GM12878 (cell line): Measurements from ENCODE around the gene C2orf74. TPM values are rescaled to one million over a fixed set of nuclear protein-coding genes. Genes with fewer than 3 reads are reported as not detected.

ENCODE experiments used
- ATAC-seq: fragments of 200-7000 bp; cut with Tn5 transposase; 3 replicates; pipeline ENCODE4 v1.9.1; 2020; ENCODE audit warnings: mild to moderate bottlenecking, moderate library complexity
- BruUV-seq: library from RNA; stranded (reverse); fragments of 400-500 nt; replicated peaks from 2 replicates; lab custom pipeline; 2021; lab: Mats Ljungman, UMichigan
- CTCF ChIA-PET: fragments of 300-600 bp; sonication (Branson Sonifier 250); formaldehyde crosslinking; extraction: SDS; loops from one replicate; lab custom pipeline; 2021; ENCODE audit warnings: inconsistent platforms; lab: Yijun Ruan, JAX
- POLR2A ChIA-PET: fragments of 350-600 bp; formaldehyde crosslinking; extraction: SDS; loops from one replicate; lab custom pipeline; 2021; ENCODE audit warnings: inconsistent platforms; lab: Charles Lee
- RAD21 ChIA-PET: fragments of 300-600 bp; sonication (Branson Sonifier 250); formaldehyde crosslinking; loops from one replicate; lab custom pipeline; 2023; ENCODE audit warnings: antibody characterized with exemption; ENCODE audit not compliant: unreplicated experiment; lab: Charles Lee
- SMC1A ChIA-PET: fragments of 300-600 bp; sonication (Branson Sonifier 250); formaldehyde crosslinking; loops from one replicate; lab custom pipeline; 2023; ENCODE audit not compliant: unreplicated experiment, uncharacterized antibody; lab: Charles Lee
- DNase-seq: peaks from one replicate; pipeline ENCODE4 v3.0.0-alpha.2; 2011; ENCODE audit warnings: low read depth, low spot score
- FAIRE-seq: peaks from 3 replicates; lab custom pipeline; 2011; peaks lifted over from hg19 to GRCh38; lab: Jason Lieb, UNC
- H2AFZ ChIP-seq: 2 replicates; pipeline ENCODE4 v1.6.0; 2011; ENCODE audit warnings: low read depth, low read length, control low read depth; ENCODE audit not compliant: control insufficient read depth
- H3K27ac ChIP-seq: 2 replicates; pipeline ENCODE4 v1.5.1; 2011; ENCODE audit warnings: control low read depth; ENCODE audit not compliant: control insufficient read depth, insufficient read depth
- H3K27me3 ChIP-seq, 2 experiments: replicated peaks in 1 of 2; 2 replicates each; pipeline versions ENCODE4 v1.6.0 to v1.6.1; 2011; ENCODE audit warnings: low read length in 1 of 2; ENCODE audit not compliant: control insufficient read depth in 2 of 2, insufficient read depth in 2 of 2
- H3K36me3 ChIP-seq, 2 experiments: 2 replicates each; pipeline ENCODE4 v1.5.1; 2011; ENCODE audit warnings: low read length in 1 of 2; ENCODE audit not compliant: control insufficient read depth in 2 of 2, insufficient read depth in 2 of 2
- H3K4me1 ChIP-seq: 2 replicates; pipeline ENCODE4 v1.6.1; 2011; ENCODE audit warnings: mild to moderate bottlenecking, low read length, moderate library complexity, mixed read lengths; ENCODE audit not compliant: control insufficient read depth, insufficient read depth
- H3K4me2 ChIP-seq: 2 replicates; pipeline ENCODE4 v1.6.0; 2011; ENCODE audit warnings: control low read depth; ENCODE audit not compliant: control insufficient read depth, insufficient read depth
- H3K4me3 ChIP-seq: fragments of 200-600 bp; sonication (generic); 2 replicates; pipeline ENCODE4 v1.5.1; 2016
- H3K79me2 ChIP-seq: 2 replicates; pipeline ENCODE4 v1.6.0; 2011; ENCODE audit warnings: low read length; ENCODE audit not compliant: control insufficient read depth, insufficient read depth
- H3K9ac ChIP-seq: 2 replicates; pipeline ENCODE4 v1.8.0; 2011; ENCODE audit warnings: low read length, control low read depth, mixed read lengths; ENCODE audit not compliant: control insufficient read depth, insufficient read depth
- H3K9me3 ChIP-seq: replicated peaks from 3 replicates; pipeline ENCODE4 v1.5.1; 2011; ENCODE audit warnings: mild to moderate bottlenecking, low read length; ENCODE audit not compliant: control insufficient read depth, insufficient read depth
- H4K20me1 ChIP-seq: 2 replicates; pipeline ENCODE4 v1.6.0; 2011; ENCODE audit not compliant: control insufficient read depth, insufficient read depth
- ASH2L ChIP-seq: fragments of 300-600, 200-600 bp; sonication (generic); IDR thresholded peaks from 2 replicates; pipeline ENCODE4 v1.6.1; 2017; ENCODE audit warnings: low read depth, mild to moderate bottlenecking, borderline replicate concordance
- BHLHE40 ChIP-seq, 2 experiments: fragments of 450-650 bp in 1 of 2; IDR thresholded peaks; 2 replicates each; pipeline ENCODE4 v1.6.1; 2011 to 2017; ENCODE audit warnings: low read depth in 2 of 2, borderline replicate concordance in 1 of 2, improper control_type of control experiment in 1 of 2, low read length in 1 of 2, mild to moderate bottlenecking in 1 of 2
- DPF2 ChIP-seq: fragments of 450-650 bp; IDR thresholded peaks from 2 replicates; pipeline ENCODE4 v1.6.1; 2017; ENCODE audit warnings: mild to moderate bottlenecking
- ESRRA ChIP-seq: IDR thresholded peaks from 2 replicates; pipeline ENCODE4 v1.6.1; 2012; ENCODE audit warnings: mild to moderate bottlenecking, low read length, improper control_type of control experiment
- FOXK2 ChIP-seq: fragments of 450-650 bp; IDR thresholded peaks from 2 replicates; pipeline ENCODE4 v1.6.1; 2017; ENCODE audit warnings: mild to moderate bottlenecking, moderate library complexity
- IKZF1 ChIP-seq: fragments of 450-650 bp; conservative IDR thresholded peaks from 2 replicates; pipeline ENCODE4 v1.6.1; 2017; ENCODE audit warnings: antibody characterized with exemption, mild to moderate bottlenecking
- IKZF2 ChIP-seq, 2 experiments: fragments of 450-650 bp; IDR thresholded peaks; 2 replicates each; pipeline ENCODE4 v1.6.1; 2017; ENCODE audit warnings: mild to moderate bottlenecking in 2 of 2, moderate library complexity in 2 of 2
- KLF5 ChIP-seq: fragments of 450-650 bp; IDR thresholded peaks from 2 replicates; pipeline ENCODE4 v1.6.1; 2014; ENCODE audit warnings: mild to moderate bottlenecking; ENCODE audit not compliant: partially characterized antibody
- MYC ChIP-seq: IDR thresholded peaks from 2 replicates; pipeline ENCODE4 v1.6.1; 2011; ENCODE audit warnings: mild to moderate bottlenecking, low read length, moderate library complexity, inconsistent platforms; ENCODE audit not compliant: insufficient read depth, insufficient replicate concordance, insufficient read length, severe bottlenecking
- PRDM15 ChIP-seq: fragments of 450-650 bp; formaldehyde crosslinking; IDR thresholded peaks from 2 replicates; pipeline ENCODE4 v1.4.0; 2020; ENCODE audit warnings: mild to moderate bottlenecking, moderate library complexity
- SMAD1 ChIP-seq: fragments of 450-650 bp; IDR thresholded peaks from 2 replicates; pipeline ENCODE4 v1.6.1; 2018; ENCODE audit warnings: mild to moderate bottlenecking, low read depth; ENCODE audit not compliant: partially characterized antibody
- TARDBP ChIP-seq: IDR thresholded peaks from 2 replicates; pipeline ENCODE4 v1.6.1; 2016; ENCODE audit warnings: borderline replicate concordance
- TCF3 ChIP-seq: IDR thresholded peaks from 2 replicates; pipeline ENCODE4 v1.6.1; 2012; ENCODE audit warnings: low read depth, mild to moderate bottlenecking, low read length, borderline replicate concordance; ENCODE audit not compliant: insufficient read depth
- ZBED1 ChIP-seq: IDR thresholded peaks from 2 replicates; pipeline ENCODE4 v1.6.1; 2016; ENCODE audit warnings: borderline replicate concordance
- WGBS: methylation state at CpG from one replicate; pipeline ENCODE4 v1.1.6; 2016; ENCODE audit warnings: low lambda C conversion rate; ENCODE audit not compliant: insufficient replicate concordance, insufficient coverage; ENCODE audit errors: missing lambda C conversion rate; 5-methylcytosine and 5-hydroxymethylcytosine counted together
- in situ Hi-C: fragments of 300-500 bp; cut with MboI; formaldehyde crosslinking; loops from 9 replicates; pipeline ENCODE4 v1.14.3; 2018; ENCODE audit warnings: mixed read lengths
- intact Hi-C: fragments of 100-400 bp; cut with micrococcal nuclease; formaldehyde crosslinking; loops from one replicate; pipeline ENCODE4 v1.14.2; 2022; ENCODE audit not compliant: unreplicated experiment
- polyA plus RNA-seq, 11 experiments: library from polyadenylated mRNA; depleted of rRNA in 4 of 11; unstranded in 6 of 11; stranded (reverse) in 5 of 11; fragments of >200 nt; fragmentation: Nextera tagmentation in 4 of 11; fragmentation: Illumina TruSeq in 1 of 11; extraction: Ambion mirVana in 4 of 11; extraction: Trizol in 1 of 11; gene quantifications; 1 replicate in 1 of 11; 2 replicates in 10 of 11; pipeline versions ENCODE4 v1.2.1 to v1.2.3, GENCODE V29; 2011 to 2016; ENCODE audit warnings: inconsistent platforms in 2 of 11, missing spikeins in 2 of 11, low read depth in 1 of 11
- total RNA-seq, 4 experiments: library from RNA; depleted of rRNA in 3 of 4; stranded (reverse); fragments of >200 nt in 3 of 4; fragmentation: Illumina TruSeq in 1 of 4; extraction: Trizol in 1 of 4; gene quantifications; 2 replicates each; pipeline versions ENCODE4 v1.2.1 to v1.2.3, GENCODE V29; 2013 to 2021

C2orf74 gene
- total and polyA plus RNA-seq, 10 of the 15 experiments (the other 5 are each of a cell fraction or from before 2014, with no cell fraction given) = 3.8 to 25.0 (median 15.2) TPM

GRCh38 chr2:61138859-61139258, 23.1 kb upstream of the C2orf74 start (continued):
- TF ChIP-seq PRDM15 (CRISPR knock-in tag) (no peak), TCF3 (no peak), TARDBP (no peak), MYC (no peak)

GRCh38 chr2:61141151-61141550, 20.8 kb upstream of the C2orf74 start:
- intact Hi-C loops (no loop called here), in situ Hi-C loops (no loop called here)
- H3K36me3 ChIP-seq = no peaks in the 10 kb centered on the region
- ChIA-PET POLR2A (interaction anchor here (0.6 kb wide), 2 partner anchors 711 to 1230 kb away, joined by 3 read pairs; no protein-coding TSS in a partner anchor), SMC1A (no interaction called here), RAD21 (no interaction called here), CTCF (interaction anchor here (1.2 kb wide), 1 partner anchor 518 kb away, joined by 3 read pairs; no protein-coding TSS in a partner anchor)
- H3K9me3 ChIP-seq = no peaks in the 10 kb centered on the region
- H3K4me2 ChIP-seq = no peak overlapping the region
- H3K4me3 ChIP-seq = no peak overlapping the region
- 100% methylated on average over 1 of the region's 1 CpG for WGBS
- no TSS peak for BruUV-seq
- peaks cover 3% of the 10 kb centered on the region; the same call in 1 of the 2 replicates for H3K79me2 ChIP-seq
- ATAC-seq (no peak), FAIRE-seq (no peak)
- no peak overlapping the region for H2AFZ ChIP-seq
- no peak overlapping the region for H3K27ac ChIP-seq
- H3K9ac ChIP-seq = no peak overlapping the region
- no peak for TF ChIP-seq ESRRA
- TF ChIP-seq BHLHE40 (IDR thresholded peaks at IDR 0.05; ENCODE audit: borderline replicate concordance in 1 of 2, low read depth in 2 of 2, low read length in 1 of 2) = no peak
- no peak for TF ChIP-seq ZBED1
- no peak for TF ChIP-seq SMAD1
- no peak for TF ChIP-seq FOXK2
- no peak for TF ChIP-seq KLF5
- TF ChIP-seq IKZF2 (IDR thresholded peaks at IDR 0.05) = no peak
- no peak for TF ChIP-seq IKZF1
- TF ChIP-seq DPF2 = no peak
- no peak for TF ChIP-seq ASH2L
- TF ChIP-seq, all 136 proteins: peak for 0
- no peaks in the 10 kb centered on the region for H3K4me1 ChIP-seq
- no peak for DNase-seq
- no peaks in the 10 kb centered on the region for H4K20me1 ChIP-seq
- H3K27me3 ChIP-seq = no peaks in the 10 kb centered on the region
